WTC11 (cell line): ENCODE results near the gene XKRX. TPM values are rescaled to one million over a fixed set of nuclear protein-coding genes. Genes with fewer than 3 reads are reported as not detected.

Experiments
- ATAC-seq: fragments of 200-7000 bp; cut with Tn5 transposase; 2 replicates; pipeline ENCODE4 v1.10.0; 2021; ENCODE audit warnings: mild to moderate bottlenecking, moderate library complexity
- CTCF ChIA-PET: fragments of 300-600 bp; sonication (Branson Sonifier 250); formaldehyde crosslinking; loops from one replicate; lab custom pipeline; 2021; ENCODE audit warnings: antibody characterized with exemption; lab: Charles Lee
- POLR2A ChIA-PET: fragments of 350-600 bp; sonication (Branson Sonifier 250); formaldehyde crosslinking; loops from one replicate; lab custom pipeline; 2021; ENCODE audit warnings: antibody characterized with exemption; lab: Charles Lee
- DNase-seq: peaks from one replicate; pipeline ENCODE4 v3.0.0; 2021; ENCODE audit warnings: low spot score
- H3K27ac Mint-ChIP-seq: 2 replicates; pipeline ENCODE4 v1.8.0; 2021; ENCODE audit warnings: mixed read lengths
- H3K27me3 Mint-ChIP-seq: 2 replicates; pipeline ENCODE4 v1.8.0; 2021; ENCODE audit warnings: low read depth, mild to moderate bottlenecking, moderate library complexity, mixed read lengths
- H3K36me3 Mint-ChIP-seq: 2 replicates; pipeline ENCODE4 v1.8.0; 2021; ENCODE audit warnings: mixed read lengths
- H3K4me1 Mint-ChIP-seq: 2 replicates; pipeline ENCODE4 v1.8.0; 2022; ENCODE audit warnings: mixed read lengths
- H3K4me3 Mint-ChIP-seq: 2 replicates; pipeline ENCODE4 v1.8.0; 2021; ENCODE audit warnings: mild to moderate bottlenecking, moderate library complexity, mixed read lengths
- H3K9me3 Mint-ChIP-seq: 2 replicates; pipeline ENCODE4 v1.8.0; 2021; ENCODE audit warnings: mixed read lengths
- CREM ChIP-seq: sonication (generic); formaldehyde crosslinking; IDR thresholded peaks from 2 replicates; pipeline ENCODE4 v1.8.1; 2022; ENCODE audit warnings: mild to moderate bottlenecking, missing genetic modification reagents, moderate library complexity
- ESRRA ChIP-seq: sonication (generic); formaldehyde crosslinking; IDR thresholded peaks from 2 replicates; pipeline ENCODE4 v1.8.1; 2022; ENCODE audit warnings: mild to moderate bottlenecking, missing genetic modification reagents, borderline replicate concordance
- ETV6 ChIP-seq: sonication (generic); formaldehyde crosslinking; IDR thresholded peaks from 2 replicates; pipeline ENCODE4 v1.8.1; 2022; ENCODE audit warnings: mild to moderate bottlenecking, missing genetic modification reagents
- HMGA2 ChIP-seq: fragments of 250-450 bp; sonication (Bioruptor Pico); IDR thresholded peaks from 2 replicates; pipeline ENCODE4 v1.4.0; 2021; ENCODE audit warnings: mild to moderate bottlenecking, moderate library complexity
- JAZF1 ChIP-seq: fragments of 250-450 bp; sonication (Bioruptor Pico); IDR thresholded peaks from 2 replicates; pipeline ENCODE4 v1.9.0; 2021; ENCODE audit warnings: moderate library complexity, mild to moderate bottlenecking, inconsistent platforms
- MYBL2 ChIP-seq: sonication (generic); formaldehyde crosslinking; IDR thresholded peaks from 2 replicates; pipeline ENCODE4 v1.8.1; 2023; ENCODE audit warnings: mild to moderate bottlenecking, moderate library complexity, missing genetic modification reagents
- NFATC4 ChIP-seq: fragments of 250-450 bp; sonication (Bioruptor Pico); IDR thresholded peaks from 2 replicates; pipeline ENCODE4 v1.9.0; 2021; ENCODE audit warnings: mild to moderate bottlenecking
- NFE2L1 ChIP-seq: sonication (generic); formaldehyde crosslinking; IDR thresholded peaks from 2 replicates; pipeline ENCODE4 v1.8.1; 2023; ENCODE audit warnings: missing genetic modification reagents
- NFYB ChIP-seq: sonication (generic); formaldehyde crosslinking; conservative IDR thresholded peaks from 2 replicates; pipeline ENCODE4 v1.8.0; 2022; ENCODE audit warnings: low read depth, missing genetic modification reagents
- NR1H2 ChIP-seq: sonication (generic); formaldehyde crosslinking; IDR thresholded peaks from 2 replicates; pipeline ENCODE4 v1.9.0; 2021; ENCODE audit warnings: mild to moderate bottlenecking, moderate library complexity, missing genetic modification reagents
- OVOL2 ChIP-seq: fragments of 250-450 bp; sonication (Bioruptor Pico); IDR thresholded peaks from 2 replicates; pipeline ENCODE4 v1.9.0; 2021; ENCODE audit warnings: mild to moderate bottlenecking, borderline replicate concordance
- PRRX2 ChIP-seq: fragments of 250-450 bp; sonication (Bioruptor Pico); IDR thresholded peaks from 2 replicates; pipeline ENCODE4 v1.8.0; 2021; ENCODE audit warnings: mild to moderate bottlenecking
- RORB ChIP-seq: fragments of 250-450 bp; sonication (Bioruptor Pico); IDR thresholded peaks from 2 replicates; pipeline ENCODE4 v1.9.0; 2021; ENCODE audit warnings: mild to moderate bottlenecking
- SMAD4 ChIP-seq: sonication (generic); formaldehyde crosslinking; IDR thresholded peaks from 2 replicates; pipeline ENCODE4 v1.8.0; 2022; ENCODE audit warnings: mild to moderate bottlenecking, missing genetic modification reagents
- SOX15 ChIP-seq: fragments of 250-450 bp; sonication (Bioruptor Pico); IDR thresholded peaks from 2 replicates; pipeline ENCODE4 v1.9.0; 2021; ENCODE audit warnings: mild to moderate bottlenecking
- TCF7 ChIP-seq: sonication (generic); formaldehyde crosslinking; IDR thresholded peaks from 2 replicates; pipeline ENCODE4 v1.8.0; 2022; ENCODE audit warnings: mild to moderate bottlenecking, low read depth, missing genetic modification reagents, moderate library complexity
- TEAD4 ChIP-seq: sonication (generic); formaldehyde crosslinking; IDR thresholded peaks from 2 replicates; pipeline ENCODE4 v1.8.0; 2022; ENCODE audit warnings: mild to moderate bottlenecking, missing genetic modification reagents
- ZNF263 ChIP-seq: sonication (generic); formaldehyde crosslinking; IDR thresholded peaks from 2 replicates; pipeline ENCODE4 v1.8.1; 2022; ENCODE audit warnings: low read depth, mild to moderate bottlenecking, moderate library complexity, missing genetic modification reagents
- ZNF671 ChIP-seq: fragments of 250-450 bp; sonication (Bioruptor Pico); IDR thresholded peaks from 2 replicates; pipeline ENCODE4 v1.8.0; 2021; ENCODE audit warnings: mild to moderate bottlenecking
- total RNA-seq: library from RNA; stranded (reverse); gene quantifications from 3 replicates; pipeline ENCODE4 v1.2.3, GENCODE V29; 2021
- TF ChIP-seq, protein P1 (sequence below): sonication (generic); formaldehyde crosslinking; IDR thresholded peaks from 2 replicates; pipeline ENCODE4 v1.8.0; 2023; ENCODE audit warnings: mild to moderate bottlenecking, missing genetic modification reagents
- TF ChIP-seq, protein P2 (sequence below): fragments of 250-450 bp; sonication (Bioruptor Pico); IDR thresholded peaks from 2 replicates; pipeline ENCODE4 v1.8.0; 2021; ENCODE audit warnings: mild to moderate bottlenecking
- TF ChIP-seq, protein P3 (sequence below): sonication (generic); formaldehyde crosslinking; IDR thresholded peaks from 2 replicates; pipeline ENCODE4 v1.8.1; 2022; ENCODE audit warnings: mild to moderate bottlenecking, missing genetic modification reagents, moderate library complexity, borderline replicate concordance
- TF ChIP-seq, protein P4 (sequence below): sonication (generic); formaldehyde crosslinking; IDR thresholded peaks from 2 replicates; pipeline ENCODE4 v1.8.0; 2022; ENCODE audit warnings: mild to moderate bottlenecking, missing genetic modification reagents
- TF ChIP-seq, protein P5 (sequence below): fragments of 250-450 bp; sonication (Bioruptor Pico); IDR thresholded peaks from 2 replicates; pipeline ENCODE4 v1.9.0; 2021; ENCODE audit warnings: mild to moderate bottlenecking
- TF ChIP-seq, protein P6 (sequence below): sonication (generic); formaldehyde crosslinking; IDR thresholded peaks from 2 replicates; pipeline ENCODE4 v1.8.1; 2023; ENCODE audit warnings: mild to moderate bottlenecking, moderate library complexity, missing genetic modification reagents

XKRX gene
- total RNA-seq, 1 experiment from 2014 or later, result 1.1 TPM

DNA sequence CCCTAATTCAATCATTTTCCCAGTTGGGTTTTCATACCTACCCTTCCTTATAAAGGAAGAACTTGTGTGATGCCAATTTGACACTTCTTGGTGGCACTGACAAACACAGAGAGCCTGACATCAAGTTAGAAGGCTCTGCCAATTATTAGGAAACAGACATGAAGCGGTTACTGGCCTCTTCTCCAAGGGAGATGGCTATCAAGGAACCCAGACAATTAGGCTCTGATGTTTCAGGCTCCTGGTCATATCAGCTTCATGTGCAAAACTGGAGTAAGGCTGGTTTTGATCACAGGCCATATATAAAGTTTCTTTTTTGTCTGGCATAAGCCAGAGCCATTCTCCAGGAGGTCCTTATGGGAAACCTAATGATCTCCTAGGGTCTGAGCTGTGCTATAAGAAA, 41.2 kb upstream of the XKRX start:
- TF ChIP-seq, protein P1, sequence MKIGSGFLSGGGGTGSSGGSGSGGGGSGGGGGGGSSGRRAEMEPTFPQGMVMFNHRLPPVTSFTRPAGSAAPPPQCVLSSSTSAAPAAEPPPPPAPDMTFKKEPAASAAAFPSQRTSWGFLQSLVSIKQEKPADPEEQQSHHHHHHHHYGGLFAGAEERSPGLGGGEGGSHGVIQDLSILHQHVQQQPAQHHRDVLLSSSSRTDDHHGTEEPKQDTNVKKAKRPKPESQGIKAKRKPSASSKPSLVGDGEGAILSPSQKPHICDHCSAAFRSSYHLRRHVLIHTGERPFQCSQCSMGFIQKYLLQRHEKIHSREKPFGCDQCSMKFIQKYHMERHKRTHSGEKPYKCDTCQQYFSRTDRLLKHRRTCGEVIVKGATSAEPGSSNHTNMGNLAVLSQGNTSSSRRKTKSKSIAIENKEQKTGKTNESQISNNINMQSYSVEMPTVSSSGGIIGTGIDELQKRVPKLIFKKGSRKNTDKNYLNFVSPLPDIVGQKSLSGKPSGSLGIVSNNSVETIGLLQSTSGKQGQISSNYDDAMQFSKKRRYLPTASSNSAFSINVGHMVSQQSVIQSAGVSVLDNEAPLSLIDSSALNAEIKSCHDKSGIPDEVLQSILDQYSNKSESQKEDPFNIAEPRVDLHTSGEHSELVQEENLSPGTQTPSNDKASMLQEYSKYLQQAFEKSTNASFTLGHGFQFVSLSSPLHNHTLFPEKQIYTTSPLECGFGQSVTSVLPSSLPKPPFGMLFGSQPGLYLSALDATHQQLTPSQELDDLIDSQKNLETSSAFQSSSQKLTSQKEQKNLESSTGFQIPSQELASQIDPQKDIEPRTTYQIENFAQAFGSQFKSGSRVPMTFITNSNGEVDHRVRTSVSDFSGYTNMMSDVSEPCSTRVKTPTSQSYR (CRISPR knock-in tag), result no peak
- no peak for TF ChIP-seq TEAD4 (CRISPR knock-in tag)
- TF ChIP-seq RORB (CRISPR knock-in tag), result no peak
- no peak for TF ChIP-seq CREM (CRISPR knock-in tag)
- no peak for TF ChIP-seq SOX15 (CRISPR knock-in tag)
- TF ChIP-seq, protein P2, sequence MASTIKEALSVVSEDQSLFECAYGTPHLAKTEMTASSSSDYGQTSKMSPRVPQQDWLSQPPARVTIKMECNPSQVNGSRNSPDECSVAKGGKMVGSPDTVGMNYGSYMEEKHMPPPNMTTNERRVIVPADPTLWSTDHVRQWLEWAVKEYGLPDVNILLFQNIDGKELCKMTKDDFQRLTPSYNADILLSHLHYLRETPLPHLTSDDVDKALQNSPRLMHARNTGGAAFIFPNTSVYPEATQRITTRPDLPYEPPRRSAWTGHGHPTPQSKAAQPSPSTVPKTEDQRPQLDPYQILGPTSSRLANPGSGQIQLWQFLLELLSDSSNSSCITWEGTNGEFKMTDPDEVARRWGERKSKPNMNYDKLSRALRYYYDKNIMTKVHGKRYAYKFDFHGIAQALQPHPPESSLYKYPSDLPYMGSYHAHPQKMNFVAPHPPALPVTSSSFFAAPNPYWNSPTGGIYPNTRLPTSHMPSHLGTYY (CRISPR knock-in tag), result no peak
- no peak for TF ChIP-seq OVOL2 (CRISPR knock-in tag)
- TF ChIP-seq, protein P3, sequence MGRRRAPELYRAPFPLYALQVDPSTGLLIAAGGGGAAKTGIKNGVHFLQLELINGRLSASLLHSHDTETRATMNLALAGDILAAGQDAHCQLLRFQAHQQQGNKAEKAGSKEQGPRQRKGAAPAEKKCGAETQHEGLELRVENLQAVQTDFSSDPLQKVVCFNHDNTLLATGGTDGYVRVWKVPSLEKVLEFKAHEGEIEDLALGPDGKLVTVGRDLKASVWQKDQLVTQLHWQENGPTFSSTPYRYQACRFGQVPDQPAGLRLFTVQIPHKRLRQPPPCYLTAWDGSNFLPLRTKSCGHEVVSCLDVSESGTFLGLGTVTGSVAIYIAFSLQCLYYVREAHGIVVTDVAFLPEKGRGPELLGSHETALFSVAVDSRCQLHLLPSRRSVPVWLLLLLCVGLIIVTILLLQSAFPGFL (CRISPR knock-in tag), result no peak
- no peak for TF ChIP-seq ETV6 (CRISPR knock-in tag)
- no peak for TF ChIP-seq SMAD4 (CRISPR knock-in tag)
- no peak for TF ChIP-seq JAZF1 (CRISPR knock-in tag)
- no peak for TF ChIP-seq ZNF263 (CRISPR knock-in tag)
- TF ChIP-seq NFATC4, result no peak
- H3K36me3 Mint-ChIP-seq, result peaks cover 4% of the 10 kb centered on the region; the same call in 1 of the 2 replicates
- no peaks in the 10 kb centered on the region for H3K27me3 Mint-ChIP-seq
- H3K27ac Mint-ChIP-seq, result no peak overlapping the region
- ATAC-seq (no peak), DNase-seq (no peak)
- H3K4me1 Mint-ChIP-seq, result no peaks in the 10 kb centered on the region
- H3K4me3 Mint-ChIP-seq, result no peak overlapping the region
- peaks cover 3% of the 10 kb centered on the region for H3K9me3 Mint-ChIP-seq
- POLR2A ChIA-PET, result no interaction called here
- CTCF ChIA-PET, result no interaction called here

DNA sequence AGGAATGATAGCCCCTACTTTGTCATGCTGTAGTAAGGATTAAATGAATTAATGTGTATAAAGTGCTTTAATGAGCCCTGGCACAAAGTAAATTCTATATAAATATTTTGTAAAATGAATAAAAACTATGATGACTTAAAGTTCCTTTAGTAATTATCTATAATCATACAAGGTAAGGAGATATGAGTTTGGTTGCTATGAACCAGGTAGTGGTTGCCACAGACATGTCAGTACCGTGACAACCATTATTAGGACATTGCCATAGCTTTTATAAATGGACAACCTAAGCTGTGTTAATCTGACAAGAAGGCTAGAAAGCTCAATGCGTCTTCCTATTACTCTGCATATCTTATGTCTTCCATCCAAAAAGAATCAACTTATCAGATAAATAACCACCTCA, 40.7 kb upstream of the XKRX start, which contains the start of gene ARL13A:
Gene ARL13A (plus strand): TSS at position 301 of the 400 bp plus-strand sequence. CDS start 3,982 bp downstream, outside the sequence.
- ATAC-seq (no peak), DNase-seq (no peak)
- TF ChIP-seq, protein P4, sequence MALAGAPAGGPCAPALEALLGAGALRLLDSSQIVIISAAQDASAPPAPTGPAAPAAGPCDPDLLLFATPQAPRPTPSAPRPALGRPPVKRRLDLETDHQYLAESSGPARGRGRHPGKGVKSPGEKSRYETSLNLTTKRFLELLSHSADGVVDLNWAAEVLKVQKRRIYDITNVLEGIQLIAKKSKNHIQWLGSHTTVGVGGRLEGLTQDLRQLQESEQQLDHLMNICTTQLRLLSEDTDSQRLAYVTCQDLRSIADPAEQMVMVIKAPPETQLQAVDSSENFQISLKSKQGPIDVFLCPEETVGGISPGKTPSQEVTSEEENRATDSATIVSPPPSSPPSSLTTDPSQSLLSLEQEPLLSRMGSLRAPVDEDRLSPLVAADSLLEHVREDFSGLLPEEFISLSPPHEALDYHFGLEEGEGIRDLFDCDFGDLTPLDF (CRISPR knock-in tag), result no peak
- TF ChIP-seq ZNF671 (CRISPR knock-in tag), result no peak
- no peak for TF ChIP-seq ZNF263 (CRISPR knock-in tag)
- TF ChIP-seq ESRRA (CRISPR knock-in tag), result no peak
- no peak for TF ChIP-seq PRRX2
- TF ChIP-seq NFYB (CRISPR knock-in tag), result no peak
- TF ChIP-seq MYBL2 (CRISPR knock-in tag), result no peak
- no peak for TF ChIP-seq TCF7 (CRISPR knock-in tag)
- TF ChIP-seq, protein P5, sequence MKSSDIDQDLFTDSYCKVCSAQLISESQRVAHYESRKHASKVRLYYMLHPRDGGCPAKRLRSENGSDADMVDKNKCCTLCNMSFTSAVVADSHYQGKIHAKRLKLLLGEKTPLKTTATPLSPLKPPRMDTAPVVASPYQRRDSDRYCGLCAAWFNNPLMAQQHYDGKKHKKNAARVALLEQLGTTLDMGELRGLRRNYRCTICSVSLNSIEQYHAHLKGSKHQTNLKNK (CRISPR knock-in tag), result no peak
- TF ChIP-seq NFE2L1, result no peak
- TF ChIP-seq, protein P6, sequence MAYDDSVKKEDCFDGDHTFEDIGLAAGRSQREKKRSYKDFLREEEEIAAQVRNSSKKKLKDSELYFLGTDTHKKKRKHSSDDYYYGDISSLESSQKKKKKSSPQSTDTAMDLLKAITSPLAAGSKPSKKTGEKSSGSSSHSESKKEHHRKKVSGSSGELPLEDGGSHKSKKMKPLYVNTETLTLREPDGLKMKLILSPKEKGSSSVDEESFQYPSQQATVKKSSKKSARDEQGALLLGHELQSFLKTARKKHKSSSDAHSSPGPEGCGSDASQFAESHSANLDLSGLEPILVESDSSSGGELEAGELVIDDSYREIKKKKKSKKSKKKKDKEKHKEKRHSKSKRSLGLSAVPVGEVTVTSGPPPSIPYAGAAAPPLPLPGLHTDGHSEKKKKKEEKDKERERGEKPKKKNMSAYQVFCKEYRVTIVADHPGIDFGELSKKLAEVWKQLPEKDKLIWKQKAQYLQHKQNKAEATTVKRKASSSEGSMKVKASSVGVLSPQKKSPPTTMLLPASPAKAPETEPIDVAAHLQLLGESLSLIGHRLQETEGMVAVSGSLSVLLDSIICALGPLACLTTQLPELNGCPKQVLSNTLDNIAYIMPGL (CRISPR knock-in tag), result no peak
- TF ChIP-seq NR1H2, result no peak
- TF ChIP-seq HMGA2 (CRISPR knock-in tag), result no peak
- TF ChIP-seq SOX15 (CRISPR knock-in tag), result no peak
- H3K27me3 Mint-ChIP-seq, result no peaks in the 10 kb centered on the region
- no peak within 1 kb of the TSS for H3K27ac Mint-ChIP-seq
- H3K4me3 Mint-ChIP-seq, result no peak within 1 kb of the TSS
- H3K4me1 Mint-ChIP-seq, result no peaks in the 10 kb centered on the region
- ChIA-PET POLR2A (interaction anchor here (0.5 kb wide), 1 partner anchor 35 kb away, joined by 4 read pairs; no protein-coding TSS in a partner anchor), CTCF (no interaction called here)
- H3K9me3 Mint-ChIP-seq, result no peaks in the 10 kb centered on the region
- peaks cover 4% of the 10 kb centered on the region; the same call in 1 of the 2 replicates for H3K36me3 Mint-ChIP-seq
